Large intestine (tissue), 3 donors: Measurements from ENCODE around the gene ZFPM1. TPM values are rescaled to one million over a fixed set of nuclear protein-coding genes. Genes with fewer than 3 reads are reported as not detected.

ENCODE experiments used
- DNase-seq, 2 donors: peaks; one replicate each; pipeline versions ENCODE4 v3.0.0 to v3.0.0-alpha.2; 2013
- H3K27ac ChIP-seq: one replicate; pipeline ENCODE4 v1.5.1; 2013; ENCODE audit warnings: low read length
- H3K27me3 ChIP-seq: 2 replicates; pipeline ENCODE4 v1.6.1; 2013; ENCODE audit warnings: low read length; ENCODE audit not compliant: control insufficient read depth, insufficient read depth
- H3K36me3 ChIP-seq: 2 replicates; pipeline ENCODE4 v1.6.1; 2013; ENCODE audit warnings: low read length; ENCODE audit not compliant: control insufficient read depth, insufficient read depth
- H3K4me1 ChIP-seq: one replicate; pipeline ENCODE4 v1.6.1; 2013; ENCODE audit warnings: low read length; ENCODE audit not compliant: control insufficient read depth, insufficient read depth
- H3K4me3 ChIP-seq: one replicate; pipeline ENCODE4 v1.5.1; 2013; ENCODE audit warnings: low read length
- H3K9me3 ChIP-seq: one replicate; pipeline ENCODE4 v1.6.1; 2013; ENCODE audit warnings: mild to moderate bottlenecking, low read depth, low read length, moderate library complexity; ENCODE audit not compliant: control insufficient read depth
- WGBS: methylation state at CpG from one replicate; pipeline ENCODE4 v1.1.5; 2013; ENCODE audit warnings: low lambda C conversion rate; ENCODE audit not compliant: insufficient coverage; 5-methylcytosine and 5-hydroxymethylcytosine counted together
- polyA plus RNA-seq: library from polyadenylated mRNA; unstranded; fragments of 120-200 nt; gene quantifications from one replicate; pipeline ENCODE4 v1.2.1, GENCODE V29; 2013

Gene ZFPM1
- polyA plus RNA-seq, 1 donor: 27.2 TPM

DNA sequence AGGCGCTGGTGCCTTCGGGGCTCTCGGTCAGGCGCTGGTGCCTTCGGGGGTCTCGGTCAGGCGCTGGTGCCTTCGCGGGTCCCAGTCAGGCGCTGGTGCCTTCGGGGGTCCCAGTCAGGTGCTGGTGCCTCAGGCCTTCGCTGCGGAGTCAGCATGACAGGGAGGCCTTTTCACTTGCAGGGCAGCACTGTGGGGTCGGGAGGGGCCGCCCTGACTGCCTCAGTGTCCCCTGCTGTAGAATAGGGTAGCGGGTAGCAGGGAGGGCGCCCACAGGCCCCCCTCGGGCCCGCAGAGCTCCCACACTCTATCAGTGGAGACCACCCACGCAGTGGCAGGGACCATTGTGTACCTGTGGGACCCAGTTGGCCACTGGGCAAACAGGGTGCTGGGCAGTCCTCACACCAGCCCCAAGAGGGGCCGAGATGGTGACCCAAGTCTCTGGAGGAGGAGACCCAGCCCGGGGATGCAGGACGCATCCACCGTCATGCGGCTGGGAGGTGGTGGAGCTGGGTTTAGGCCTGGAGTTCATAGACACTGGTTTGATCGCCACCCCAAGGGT is 38.0 kb downstream of the ZFPM1 start:
- Histone ChIP-seq H3K36me3 (peaks cover 62% of the 10 kb centered on the region), H3K4me3 (no peak overlapping the region), H3K4me1 (peaks cover 92% of the 10 kb centered on the region), H3K27ac (no peak overlapping the region), H3K9me3 (peaks cover 19% of the 10 kb centered on the region), H3K27me3 (no peaks in the 10 kb centered on the region)
- DNase-seq: no peak
- no CpG with 5 or more reads among the region's 26 CpGs for WGBS

DNA sequence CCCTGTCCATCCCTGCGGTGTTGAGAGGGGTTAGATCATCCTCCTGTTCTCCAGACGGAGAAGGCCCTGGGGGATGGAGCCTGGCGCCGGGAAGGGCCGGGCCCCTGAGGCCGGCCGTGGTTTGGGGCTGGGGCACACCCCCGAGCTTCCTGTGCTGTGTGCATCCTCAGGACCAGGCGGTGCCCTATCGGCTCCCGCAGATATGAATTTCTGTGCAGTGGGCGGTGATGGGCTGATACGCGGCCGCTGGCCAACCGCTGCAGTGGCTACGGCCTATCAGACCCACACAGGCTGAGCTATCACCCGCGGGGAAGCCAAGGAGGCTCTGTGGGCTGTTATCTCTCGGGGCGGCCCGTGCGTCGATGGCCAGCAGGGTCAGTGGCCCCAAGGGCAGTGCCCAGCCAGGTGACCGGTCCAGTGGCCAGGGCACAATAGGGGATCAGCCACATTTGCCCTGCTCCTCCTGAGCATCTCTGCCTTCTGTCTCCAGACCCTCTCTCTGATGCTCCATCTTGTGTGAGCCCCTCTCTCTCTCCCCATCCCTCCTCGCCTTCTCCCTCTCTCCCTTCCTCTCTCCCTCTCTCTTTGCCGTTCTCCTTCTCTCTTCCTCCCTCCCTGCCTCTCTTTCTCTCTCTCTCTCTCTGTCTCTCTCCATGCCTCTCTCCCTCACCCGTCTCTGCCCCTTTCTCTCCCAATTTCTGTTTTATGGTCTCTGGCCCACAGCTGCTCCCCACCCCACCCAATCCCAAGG is 38.7 kb downstream of the ZFPM1 start:
- Histone ChIP-seq H3K4me3 (no peak overlapping the region), H3K4me1 (peaks cover 90% of the 10 kb centered on the region), H3K9me3 (peaks cover 19% of the 10 kb centered on the region), H3K27me3 (no peaks in the 10 kb centered on the region), H3K36me3 (peaks cover 60% of the 10 kb centered on the region), H3K27ac (peak overlapping the region; percentile 2)
- WGBS: 75% methylated on average over 2 of the region's 28 CpGs
- DNase-seq: no peak

DNA sequence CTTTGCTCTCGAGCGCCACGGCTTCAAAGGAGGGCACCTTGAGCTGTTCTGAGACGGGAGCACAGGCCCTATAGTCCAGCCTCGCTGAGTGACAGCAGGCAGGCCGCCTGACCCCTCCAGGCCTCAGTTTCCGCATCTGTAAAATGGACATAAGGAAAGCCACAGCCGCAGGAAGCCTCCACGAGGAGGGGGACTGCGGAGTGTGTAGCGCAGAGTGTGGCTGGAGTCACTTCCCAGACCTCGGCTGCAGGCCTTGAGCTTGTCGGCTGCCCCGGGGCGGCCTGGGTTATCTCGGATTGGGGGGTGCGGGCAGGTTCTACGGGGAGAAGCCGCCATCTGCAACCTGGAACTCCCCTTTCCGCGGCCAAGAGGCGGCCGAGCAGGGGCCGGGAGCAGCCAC is 40.8 kb downstream of the ZFPM1 start:
- Histone ChIP-seq H3K36me3 (peaks cover 54% of the 10 kb centered on the region), H3K9me3 (peaks cover 8% of the 10 kb centered on the region), H3K4me3 (no peak overlapping the region), H3K27me3 (no peaks in the 10 kb centered on the region), H3K27ac (no peak overlapping the region), H3K4me1 (peaks cover 86% of the 10 kb centered on the region)
- WGBS: no CpG with 5 or more reads among the region's 24 CpGs
- DNase-seq: no peak

DNA sequence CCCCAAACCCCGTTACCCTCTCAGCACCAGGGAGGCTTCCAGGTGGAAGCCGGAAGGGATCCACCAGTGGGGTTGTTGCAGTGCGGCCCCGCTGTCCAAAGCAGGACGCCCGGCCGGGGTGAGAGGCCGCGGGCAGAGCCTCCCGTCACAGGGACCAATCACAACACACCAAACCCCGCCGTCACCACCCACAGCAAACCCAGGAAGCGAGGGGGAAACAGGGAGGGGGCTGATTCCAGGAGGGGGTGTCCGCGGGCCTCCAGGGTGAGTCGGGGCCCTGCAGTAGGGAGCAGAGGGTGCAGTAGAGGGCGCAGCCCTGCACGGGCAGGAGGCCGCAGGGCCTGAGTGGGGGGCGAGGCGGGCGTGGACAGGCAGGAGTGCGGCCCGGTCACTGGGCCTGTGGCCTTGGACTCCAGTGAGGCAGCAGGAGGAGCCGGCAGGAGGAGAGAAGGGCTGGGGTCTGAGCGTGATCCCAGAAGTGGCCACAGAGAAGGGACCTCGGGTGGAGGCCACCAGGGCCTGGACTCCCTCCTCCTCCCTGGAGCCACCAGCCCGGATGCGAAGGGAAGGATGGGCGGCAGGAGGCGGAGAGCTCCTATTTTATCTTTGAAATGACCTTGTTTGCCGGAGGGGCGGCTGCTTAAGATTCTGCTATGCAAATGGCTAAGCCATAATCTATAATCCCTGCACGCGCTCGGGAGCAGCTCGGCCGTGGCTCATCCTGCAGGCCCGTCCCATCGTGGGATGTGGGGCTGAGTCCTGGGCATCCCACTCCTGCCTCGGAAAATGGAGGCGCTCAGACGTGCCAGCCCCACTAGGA is 41.5 kb downstream of the ZFPM1 start:
- H3K9me3 ChIP-seq: peaks cover 8% of the 10 kb centered on the region
- H3K36me3 ChIP-seq: peaks cover 49% of the 10 kb centered on the region
- DNase-seq: peak in 1 of 2 donors; percentile 53
- H3K4me3 ChIP-seq: no peak overlapping the region
- H3K27me3 ChIP-seq: no peaks in the 10 kb centered on the region
- peak overlapping the region; percentile 5 for H3K27ac ChIP-seq
- H3K4me1 ChIP-seq: peaks cover 86% of the 10 kb centered on the region
- WGBS: no CpG with 5 or more reads among the region's 43 CpGs

DNA sequence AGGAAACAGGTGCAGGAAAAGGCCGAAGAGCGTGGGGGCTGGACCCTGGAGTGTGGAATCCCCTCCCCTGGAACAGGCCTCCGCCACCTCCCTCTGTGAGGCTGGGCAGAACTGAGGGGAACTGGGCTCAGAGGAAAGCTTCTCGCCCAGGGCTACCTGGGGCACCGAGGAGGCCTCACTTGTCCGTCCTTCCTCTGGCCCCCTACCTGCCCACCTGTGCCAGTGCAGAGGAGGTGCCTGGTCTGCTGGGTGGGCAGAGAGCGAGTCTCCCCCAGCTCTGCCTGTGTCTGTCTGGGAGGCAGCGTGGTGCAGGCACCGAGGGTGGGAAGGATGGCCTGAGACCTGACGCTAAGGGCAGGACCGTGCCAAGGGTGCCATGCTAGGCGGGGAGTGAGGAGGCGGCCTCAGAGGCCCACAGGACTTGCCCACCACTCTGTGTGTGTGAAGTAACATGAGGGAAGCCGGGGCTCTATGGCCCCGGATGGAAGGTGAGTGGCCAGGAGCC is 42.2 kb downstream of the ZFPM1 start:
- Histone ChIP-seq H3K4me1 (peaks cover 83% of the 10 kb centered on the region), H3K36me3 (peaks cover 51% of the 10 kb centered on the region), H3K27ac (peak overlapping the region; percentile 16), H3K4me3 (no peak overlapping the region), H3K9me3 (peaks cover 8% of the 10 kb centered on the region), H3K27me3 (no peaks in the 10 kb centered on the region)
- WGBS: no CpG with 5 or more reads among the region's 15 CpGs
- no peak for DNase-seq

DNA sequence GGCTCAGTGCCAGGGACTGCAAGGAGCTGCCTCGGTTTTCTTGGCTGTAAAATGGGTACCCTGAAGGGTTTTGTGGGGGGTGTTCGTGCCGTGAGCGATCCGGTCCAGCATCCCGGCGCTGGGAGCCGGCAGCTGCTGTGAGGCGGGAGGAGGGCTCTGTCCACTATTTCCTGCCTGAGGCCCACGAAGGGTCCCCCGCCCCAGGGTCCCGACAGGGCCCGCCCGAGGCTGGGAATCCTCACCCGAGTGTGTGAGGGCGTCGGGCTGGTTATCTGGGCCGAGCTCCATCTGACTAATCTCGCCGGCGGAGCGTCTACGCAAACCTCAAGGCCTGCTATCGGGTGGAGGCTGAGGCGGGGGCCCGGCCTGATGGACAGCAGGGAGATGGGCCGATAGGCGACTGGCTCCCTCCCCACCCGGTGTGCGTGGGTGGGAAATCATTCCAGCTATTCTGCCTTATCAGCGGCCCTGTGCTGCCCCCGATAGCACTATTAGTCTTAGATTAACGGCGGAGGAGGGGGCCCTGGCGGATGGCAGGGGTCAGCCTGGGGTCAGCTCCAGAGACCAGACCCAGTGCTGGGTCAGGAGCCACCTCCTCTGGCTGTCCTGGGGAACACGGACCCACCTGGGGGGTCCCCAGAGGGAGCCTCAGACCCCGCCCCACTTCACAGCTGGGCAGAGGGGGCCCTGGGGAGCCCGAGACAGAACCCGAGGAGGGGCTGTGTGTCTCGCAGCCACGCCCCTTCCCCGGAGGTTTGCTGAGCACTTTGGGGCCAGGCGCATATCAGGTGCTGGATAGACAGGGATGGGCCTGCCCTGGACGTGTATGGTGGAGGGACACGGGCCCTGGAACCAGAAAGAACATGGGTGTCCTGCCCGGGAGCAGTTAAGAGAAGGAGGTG is 44.7 kb downstream of the ZFPM1 start:
- H3K27ac ChIP-seq: peak overlapping the region; percentile 78
- no CpG with 5 or more reads among the region's 46 CpGs for WGBS
- H3K4me1 ChIP-seq: peaks cover 68% of the 10 kb centered on the region
- DNase-seq: peak; percentile 48 to 77
- peaks cover 8% of the 10 kb centered on the region for H3K9me3 ChIP-seq
- peaks cover 38% of the 10 kb centered on the region for H3K36me3 ChIP-seq
- H3K27me3 ChIP-seq: no peaks in the 10 kb centered on the region
- H3K4me3 ChIP-seq: no peak overlapping the region

GRCh38 chr16:88498576-88499208 is 45.6 kb downstream of the ZFPM1 start:
- DNase-seq: peak in 1 of 2 donors; percentile 62
- no peak overlapping the region for H3K4me3 ChIP-seq
- no CpG with 5 or more reads among the region's 27 CpGs for WGBS
- peaks cover 8% of the 10 kb centered on the region for H3K9me3 ChIP-seq
- H3K27me3 ChIP-seq: no peaks in the 10 kb centered on the region
- peak overlapping the region; percentile 78 for H3K27ac ChIP-seq
- peaks cover 74% of the 10 kb centered on the region for H3K4me1 ChIP-seq
- peaks cover 37% of the 10 kb centered on the region for H3K36me3 ChIP-seq

DNA sequence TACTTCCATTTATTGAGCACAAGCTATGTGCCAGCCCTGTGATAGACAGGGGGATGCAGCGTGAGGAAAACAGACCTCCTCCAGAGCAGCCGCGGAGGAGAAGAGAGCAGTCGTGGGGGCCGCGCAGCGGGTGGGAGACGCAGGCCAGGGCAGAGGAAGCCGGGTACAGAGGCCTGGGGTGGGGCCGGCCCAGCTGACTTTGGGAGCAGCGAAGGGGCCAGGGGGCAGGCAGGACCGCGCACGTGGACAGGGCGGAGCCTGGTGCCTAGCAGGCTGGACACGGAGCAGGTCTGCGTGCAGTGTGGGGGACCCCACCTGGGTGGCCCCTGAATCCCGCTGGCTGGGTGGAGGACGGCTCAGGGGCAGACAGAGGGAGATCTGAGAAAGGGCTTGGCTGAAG is 46.2 kb downstream of the ZFPM1 start:
- H3K4me3 ChIP-seq: no peak overlapping the region
- H3K36me3 ChIP-seq: peaks cover 31% of the 10 kb centered on the region
- H3K27ac ChIP-seq: peak overlapping the region; percentile 78
- DNase-seq: peak in 1 of 2 donors; percentile 71
- H3K4me1 ChIP-seq: peaks cover 74% of the 10 kb centered on the region
- no peaks in the 10 kb centered on the region for H3K27me3 ChIP-seq
- WGBS: no CpG with 5 or more reads among the region's 19 CpGs
- H3K9me3 ChIP-seq: peaks cover 3% of the 10 kb centered on the region

- Histone ChIP-seq H3K9me3 (peaks cover 3% of the 10 kb centered on the region), H3K4me1 (peaks cover 74% of the 10 kb centered on the region), H3K27me3 (no peaks in the 10 kb centered on the region), H3K27ac (peak overlapping the region; percentile 78), H3K36me3 (peaks cover 28% of the 10 kb centered on the region), H3K4me3 (no peak overlapping the region)
- DNase-seq: peak in 1 of 2 donors; percentile 50
- WGBS: no CpG with 5 or more reads among the region's 23 CpGs
Measured at GRCh38 chr16:88499836-88500251, 46.8 kb downstream of the ZFPM1 start.
